Gastrocnemius medialis (tissue), 4 donors: Measurements from ENCODE around the gene LRRC41. TPM values are rescaled to one million over a fixed set of nuclear protein-coding genes. Genes with fewer than 3 reads are reported as not detected.

Source experiments
- ATAC-seq, 2 donors: fragments of 150-250 bp; one replicate each; pipeline ENCODE4 v1.9.1; 2016
- DNase-seq, 2 donors: peaks; one replicate each; pipeline ENCODE4 v3.0.0-alpha.2; 2019
- H3K27ac ChIP-seq, 4 donors: fragments of 200-600 bp; sonication (generic); 1 replicate in 1 of 4; 2 replicates in 3 of 4; pipeline ENCODE4 v1.5.1; 2016 to 2018; ENCODE audit warnings: mild to moderate bottlenecking in 2 of 4, moderate library complexity in 1 of 4
- H3K27me3 ChIP-seq, 3 donors: fragments of 200-600 bp; sonication (generic) in 2 of 3; 1 replicate in 1 of 3; 2 replicates in 2 of 3; pipeline versions ENCODE4 v1.5.1 to v1.6.0; 2016 to 2019; ENCODE audit warnings: mild to moderate bottlenecking in 1 of 3, moderate library complexity in 1 of 3
- H3K36me3 ChIP-seq, 2 donors: fragments of 200-600 bp; sonication (generic) in 1 of 2; one replicate each; pipeline ENCODE4 v1.5.1; 2017 to 2018
- H3K4me1 ChIP-seq, 2 donors: fragments of 200-600 bp; sonication (generic) in 1 of 2; one replicate each; pipeline ENCODE4 v1.5.1; 2016 to 2017; ENCODE audit warnings: mild to moderate bottlenecking in 2 of 2
- H3K4me3 ChIP-seq, 4 donors: fragments of 200-600 bp; sonication (generic) in 3 of 4; 1 replicate in 1 of 4; 2 replicates in 3 of 4; pipeline ENCODE4 v1.5.1; 2016 to 2019; ENCODE audit warnings: mild to moderate bottlenecking in 2 of 4
- H3K9me3 ChIP-seq, 3 donors: fragments of 200-600 bp; sonication (generic) in 2 of 3; 1 replicate in 1 of 3; 2 replicates in 2 of 3; pipeline ENCODE4 v1.5.1; 2016 to 2019
- CTCF ChIP-seq, 5 experiments: fragments of 450-650 bp in 3 of 5; fragments of 200-600 bp in 2 of 5; sonication (generic) in 2 of 5; IDR thresholded peaks in 4 of 5; conservative IDR thresholded peaks in 1 of 5; 1 replicate in 4 of 5; 2 replicates in 1 of 5; pipeline ENCODE4 v1.5.1; 2016 to 2019; ENCODE audit warnings: antibody characterized with exemption in 5 of 5, mild to moderate bottlenecking in 3 of 5, moderate library complexity in 3 of 5
- POLR2A ChIP-seq, 2 donors: fragments of 450-650 bp; IDR thresholded peaks; one replicate each; pipeline ENCODE4 v1.6.1; 2017; ENCODE audit warnings: antibody characterized with exemption in 2 of 2, mild to moderate bottlenecking in 2 of 2, moderate library complexity in 2 of 2
- in situ Hi-C, 4 donors: fragments of 200-750 bp; cut with MboI; loops; one replicate each; pipeline versions ENCODE4 v1.15.0 to v1.8.0; 2017; ENCODE audit warnings: low sequenced_read_pairs in 4 of 4
- intact Hi-C: fragments of 100-400 bp; cut with DNase I; formaldehyde crosslinking; loops from one replicate; pipeline ENCODE4 v1.15.1; 2023; ENCODE audit warnings: low total_unique reads
- total RNA-seq, 4 donors: library from RNA; depleted of rRNA; stranded (reverse); fragments of >200 nt; gene quantifications; one replicate each; pipeline versions ENCODE4 v1.1.0 to v1.2.3, GENCODE V29; 2016

LRRC41 gene
- total RNA-seq, 4 donors from 2014 or later: 76.3 to 99.2 (median 77.9) TPM

GRCh38 chr1:46343705-46344104 lies 40.3 kb upstream of the LRRC41 start:
- DNase-seq (no peak), ATAC-seq (no peak)
- in situ Hi-C loops (no loop called here), intact Hi-C loops (loop anchor here (5.0 kb wide), 1 partner anchor 56 kb away; no protein-coding TSS in a partner anchor)
- Histone ChIP-seq H3K27ac (peak overlapping the region; percentile 91 to 99 (median 94)), H3K36me3 (peaks cover 0 to 34% of the 10 kb centered on the region in 2 donors), H3K4me1 (peaks cover 16 to 20% of the 10 kb centered on the region in 2 donors), H3K9me3 (no peaks in the 10 kb centered on the region), H3K4me3 (no peak overlapping the region), H3K27me3 (no peaks in the 10 kb centered on the region)
- TF ChIP-seq CTCF (IDR thresholded peaks at IDR 0.05 in 4 of 5, conservative IDR thresholded peaks at IDR 0.05 in 1 of 5) (no peak), POLR2A (IDR thresholded peaks at IDR 0.05) (no peak)

- TF ChIP-seq CTCF (IDR thresholded peaks at IDR 0.05 in 4 of 5, conservative IDR thresholded peaks at IDR 0.05 in 1 of 5) (no peak), POLR2A (IDR thresholded peaks at IDR 0.05) (no peak)
- no peak overlapping the region for H3K4me3 ChIP-seq
- DNase-seq (no peak), ATAC-seq (no peak)
- no peaks in the 10 kb centered on the region for H3K9me3 ChIP-seq
- H3K4me1 ChIP-seq: peaks cover 16 to 20% of the 10 kb centered on the region in 2 donors
- no peaks in the 10 kb centered on the region for H3K27me3 ChIP-seq
- peaks cover 0 to 34% of the 10 kb centered on the region in 2 donors for H3K36me3 ChIP-seq
- in situ Hi-C loops: no loop called here
- H3K27ac ChIP-seq: peak overlapping the region; percentile 91 to 99 (median 94)
- intact Hi-C loops: loop anchor here (5.0 kb wide), 1 partner anchor 56 kb away; no protein-coding TSS in a partner anchor
These were observed 39.9 kb upstream of the LRRC41 start for GRCh38 chr1:46343351-46343695.

DNA sequence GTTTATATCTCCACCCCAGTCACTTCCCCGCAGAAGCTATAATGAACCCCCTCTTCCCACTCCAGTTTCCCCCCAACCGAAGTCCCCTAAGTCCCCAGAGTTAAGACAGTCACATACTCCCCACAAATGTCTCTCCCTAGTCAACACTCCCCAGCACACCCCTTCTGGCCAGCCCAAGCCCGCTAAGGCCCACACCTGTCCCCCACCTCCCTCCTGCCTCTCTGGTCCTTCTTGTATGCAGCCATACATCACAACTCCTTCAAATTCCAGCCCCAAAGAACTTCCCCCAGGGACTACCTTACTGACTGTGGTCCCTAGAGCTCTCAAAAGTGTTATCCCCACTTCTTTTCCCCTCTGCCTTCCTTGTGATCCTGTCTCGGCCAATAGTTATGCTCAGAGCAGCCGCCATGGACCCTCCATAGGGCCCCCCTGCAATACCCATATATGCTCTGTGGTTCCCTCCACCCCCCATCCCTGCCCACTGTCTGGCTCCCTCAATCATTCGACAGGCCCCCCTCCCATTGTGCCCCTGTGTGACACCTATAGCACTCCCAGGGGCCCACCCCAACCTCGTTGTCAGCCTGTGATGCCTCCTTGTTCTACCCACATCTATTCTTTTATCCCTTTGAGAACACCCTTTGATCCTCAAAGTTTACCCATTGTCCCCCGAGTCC lies 39.4 kb upstream of the LRRC41 start:
- H3K9me3 ChIP-seq: no peaks in the 10 kb centered on the region
- no peak overlapping the region for H3K4me3 ChIP-seq
- H3K4me1 ChIP-seq: peaks cover 16 to 20% of the 10 kb centered on the region in 2 donors
- DNase-seq (no peak), ATAC-seq (no peak)
- no peaks in the 10 kb centered on the region for H3K27me3 ChIP-seq
- intact Hi-C loops (loop anchor here (5.0 kb wide), 1 partner anchor 56 kb away; no protein-coding TSS in a partner anchor), in situ Hi-C loops (no loop called here)
- TF ChIP-seq POLR2A (IDR thresholded peaks at IDR 0.05): no peak
- TF ChIP-seq CTCF (IDR thresholded peaks at IDR 0.05 in 4 of 5, conservative IDR thresholded peaks at IDR 0.05 in 1 of 5): no peak
- H3K27ac ChIP-seq: peak overlapping the region; percentile 91 to 99 (median 94)
- peaks cover 0 to 34% of the 10 kb centered on the region in 2 donors for H3K36me3 ChIP-seq

DNA sequence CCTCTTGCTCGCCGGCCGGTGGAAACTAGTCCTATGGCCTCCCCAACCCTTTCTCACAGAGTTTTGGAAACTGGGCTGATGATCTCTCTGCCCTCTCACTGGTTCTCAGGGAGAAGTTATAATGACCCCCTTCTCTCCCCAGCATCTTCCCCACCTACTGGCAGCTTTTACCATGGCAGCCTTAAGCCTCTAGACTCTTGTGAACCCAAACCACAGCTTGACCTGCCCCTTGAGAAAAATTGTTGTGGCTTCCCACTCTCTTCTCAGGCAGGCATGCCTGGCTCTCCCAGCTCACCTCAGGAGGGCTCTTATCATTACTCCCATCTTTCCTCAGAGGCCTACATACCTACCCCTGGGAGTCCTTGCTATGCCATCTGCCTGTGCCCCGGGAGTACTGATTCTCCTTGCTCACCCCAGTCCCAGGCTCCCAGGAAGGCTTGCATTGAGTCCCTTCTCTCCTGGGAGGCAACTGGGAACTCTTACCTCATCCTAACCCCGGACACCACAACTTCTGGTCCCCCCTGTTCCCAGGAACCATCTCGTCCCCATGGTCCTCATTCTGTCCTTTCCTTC lies 38.8 kb upstream of the LRRC41 start:
- ATAC-seq (no peak), DNase-seq (no peak)
- in situ Hi-C loops: no loop called here
- no peaks in the 10 kb centered on the region for H3K9me3 ChIP-seq
- H3K36me3 ChIP-seq: peaks cover 0 to 30% of the 10 kb centered on the region in 2 donors
- H3K4me1 ChIP-seq: peaks cover 16 to 20% of the 10 kb centered on the region in 2 donors
- no peaks in the 10 kb centered on the region for H3K27me3 ChIP-seq
- no peak for TF ChIP-seq POLR2A (IDR thresholded peaks at IDR 0.05)
- no peak for TF ChIP-seq CTCF (IDR thresholded peaks at IDR 0.05 in 4 of 5, conservative IDR thresholded peaks at IDR 0.05 in 1 of 5)
- H3K4me3 ChIP-seq: no peak overlapping the region
- H3K27ac ChIP-seq: peak overlapping the region; percentile 91 to 99 (median 94)
- intact Hi-C loops: loop anchor here (5.0 kb wide), 1 partner anchor 55 kb away; no protein-coding TSS in a partner anchor
